ENCODE measurements around the gene DNAH11.

DNA sequence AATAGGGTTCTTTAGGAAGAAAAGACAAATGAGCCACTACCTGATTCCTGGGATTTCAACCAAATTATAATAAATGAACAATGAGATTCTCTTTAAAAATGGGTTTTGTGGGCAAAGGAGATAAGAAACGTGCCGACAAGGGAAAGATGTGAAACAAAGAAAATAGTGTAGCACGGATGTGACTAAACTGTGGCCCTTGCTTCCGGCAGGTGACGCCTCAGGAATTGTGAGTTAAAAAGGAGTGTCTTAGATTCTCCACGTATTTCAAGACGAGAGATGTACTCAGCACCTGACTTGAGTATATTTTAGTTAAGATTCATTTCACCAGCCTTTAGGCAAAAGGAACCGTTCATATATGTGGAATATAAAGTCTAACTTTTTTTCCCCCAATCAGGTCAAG is 75.9 kb downstream of the DNAH11 start:
- no peak for TF ChIP-seq POLR2A (IDR thresholded peaks at IDR 0.05)
- TF ChIP-seq, protein P1, sequence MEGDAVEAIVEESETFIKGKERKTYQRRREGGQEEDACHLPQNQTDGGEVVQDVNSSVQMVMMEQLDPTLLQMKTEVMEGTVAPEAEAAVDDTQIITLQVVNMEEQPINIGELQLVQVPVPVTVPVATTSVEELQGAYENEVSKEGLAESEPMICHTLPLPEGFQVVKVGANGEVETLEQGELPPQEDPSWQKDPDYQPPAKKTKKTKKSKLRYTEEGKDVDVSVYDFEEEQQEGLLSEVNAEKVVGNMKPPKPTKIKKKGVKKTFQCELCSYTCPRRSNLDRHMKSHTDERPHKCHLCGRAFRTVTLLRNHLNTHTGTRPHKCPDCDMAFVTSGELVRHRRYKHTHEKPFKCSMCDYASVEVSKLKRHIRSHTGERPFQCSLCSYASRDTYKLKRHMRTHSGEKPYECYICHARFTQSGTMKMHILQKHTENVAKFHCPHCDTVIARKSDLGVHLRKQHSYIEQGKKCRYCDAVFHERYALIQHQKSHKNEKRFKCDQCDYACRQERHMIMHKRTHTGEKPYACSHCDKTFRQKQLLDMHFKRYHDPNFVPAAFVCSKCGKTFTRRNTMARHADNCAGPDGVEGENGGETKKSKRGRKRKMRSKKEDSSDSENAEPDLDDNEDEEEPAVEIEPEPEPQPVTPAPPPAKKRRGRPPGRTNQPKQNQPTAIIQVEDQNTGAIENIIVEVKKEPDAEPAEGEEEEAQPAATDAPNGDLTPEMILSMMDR (IDR thresholded peaks at IDR 0.05), result no peak
